Stimulated activated CD8-positive, alpha-beta memory T cell treated with anti-CD3 and anti-CD28 coated beads, Interleukin-12 subunit alpha, Interleukin-12 subunit beta, amount 100 ng/mL, for 1 hour (primary cell): ENCODE results near the gene CCNQ.

Experiments
- DNase-seq: peaks from one replicate; pipeline ENCODE4 v3.0.0-alpha.2; 2020; ENCODE audit warnings: low read depth

CCNQ gene

GRCh38 chrX:153539171-153539978 lies 59.6 kb downstream of the CCNQ start:
- peak; percentile 16 for DNase-seq

DNA sequence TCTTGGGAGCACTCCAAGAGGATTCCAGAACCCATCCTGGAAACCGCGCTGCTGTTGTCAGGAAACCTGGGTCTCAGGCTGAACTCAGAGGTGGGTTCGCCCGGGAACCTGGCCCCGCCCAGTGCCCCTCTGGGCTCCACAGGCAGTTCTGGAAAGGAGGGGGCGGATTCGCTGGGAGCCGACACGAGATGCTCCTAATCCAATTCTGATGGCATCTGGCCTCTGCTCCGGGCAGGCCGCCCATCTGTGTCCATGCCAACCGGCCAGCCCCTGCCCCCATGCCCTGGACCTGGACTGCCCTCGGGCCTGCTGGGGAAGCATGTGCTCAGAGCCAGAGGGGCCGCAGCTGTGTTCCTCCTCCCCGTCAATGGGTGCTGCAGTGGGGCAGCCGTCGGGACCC lies 60.5 kb downstream of the CCNQ start:
- DNase-seq = no peak
